Dedifferentiated amniotic fluid mesenchymal stem cell (primary cell): Measurements from ENCODE around the gene TP53TG3F.
"Not testable (repeated sequence)": the region's sequence is repeated elsewhere in the genome, so short reads cannot be mapped to it uniquely, and the experiment has no call there.

Source experiments
- DNase-seq: peaks from one replicate; pipeline ENCODE4 v3.0.0-alpha.2; 2016; ENCODE audit errors: extremely low spot score

Gene TP53TG3F, protein sequence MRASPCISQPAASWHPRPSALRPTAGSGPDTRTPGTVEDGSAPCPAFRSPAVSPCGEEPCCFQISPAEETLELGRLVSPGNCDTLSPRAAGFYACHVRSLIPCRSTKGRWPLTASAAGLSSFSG

DNA sequence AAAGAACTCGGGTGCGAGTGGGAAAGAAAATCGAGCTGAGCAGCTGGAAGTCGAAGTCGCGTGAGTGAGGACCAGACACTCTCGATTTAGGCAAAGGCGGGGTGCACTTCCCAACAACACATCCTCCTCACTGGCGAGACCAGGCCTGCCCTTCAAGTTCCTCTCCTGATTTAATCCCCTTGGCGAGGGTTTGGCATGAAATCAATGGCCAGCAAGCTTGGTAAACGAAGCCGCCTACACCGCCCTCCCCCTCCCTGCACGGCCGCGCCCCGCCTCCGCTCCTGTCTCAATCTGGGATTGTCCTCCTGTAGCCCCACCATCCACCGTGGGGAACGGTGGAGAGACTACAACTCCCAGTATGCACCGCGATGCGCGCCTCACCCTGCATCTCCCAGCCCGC lies at the start of gene TP53TG3F:
Gene TP53TG3F (plus strand): TSS at position 301 of the 400 bp plus-strand sequence. CDS start 68 bp downstream, at position 369.
- DNase-seq = not testable (repeated sequence)

DNA sequence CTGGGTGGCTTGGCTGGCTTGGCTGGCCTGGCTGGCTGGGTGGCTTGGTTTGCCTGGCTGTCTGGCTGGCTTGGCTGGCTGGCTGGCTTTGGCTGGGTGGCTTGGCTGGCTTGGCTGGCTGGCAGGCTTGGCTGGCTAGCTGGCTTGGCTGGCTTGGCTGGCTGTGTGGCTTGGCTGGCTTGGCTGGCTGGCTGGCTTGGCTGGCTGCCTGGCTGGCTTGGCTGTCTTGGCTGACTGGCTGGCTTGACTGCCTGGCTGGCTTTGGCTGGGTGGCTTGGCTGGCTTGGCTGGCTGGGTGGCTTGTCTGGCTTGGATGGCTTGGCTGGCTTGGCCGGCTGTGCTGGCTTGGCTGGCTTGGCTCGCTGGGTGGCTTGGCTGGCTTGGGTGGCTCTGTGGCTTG lies 32.2 kb downstream of the TP53TG3F start:
- not testable (repeated sequence) for DNase-seq

DNA sequence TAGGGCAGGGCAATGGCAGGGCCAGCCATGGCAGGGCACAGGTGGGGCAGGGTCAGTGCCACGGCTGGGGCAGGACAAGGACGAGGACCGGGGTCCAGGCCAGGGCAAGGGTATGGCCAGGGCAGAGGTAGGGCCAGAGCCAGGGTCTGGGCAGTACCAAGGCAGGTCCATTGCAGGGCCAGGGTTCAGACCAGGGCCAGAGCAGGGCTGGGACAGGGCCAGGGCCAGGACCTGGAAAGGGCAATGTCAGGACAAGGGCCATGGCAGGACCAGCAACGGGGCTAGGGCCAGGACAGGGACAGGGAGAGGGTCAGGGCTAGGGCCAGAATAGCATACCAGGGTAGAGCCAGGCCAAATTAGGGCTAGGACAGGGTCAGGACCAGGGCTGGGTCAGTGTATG lies 47.8 kb downstream of the TP53TG3F start:
- not testable (repeated sequence) for DNase-seq

DNA sequence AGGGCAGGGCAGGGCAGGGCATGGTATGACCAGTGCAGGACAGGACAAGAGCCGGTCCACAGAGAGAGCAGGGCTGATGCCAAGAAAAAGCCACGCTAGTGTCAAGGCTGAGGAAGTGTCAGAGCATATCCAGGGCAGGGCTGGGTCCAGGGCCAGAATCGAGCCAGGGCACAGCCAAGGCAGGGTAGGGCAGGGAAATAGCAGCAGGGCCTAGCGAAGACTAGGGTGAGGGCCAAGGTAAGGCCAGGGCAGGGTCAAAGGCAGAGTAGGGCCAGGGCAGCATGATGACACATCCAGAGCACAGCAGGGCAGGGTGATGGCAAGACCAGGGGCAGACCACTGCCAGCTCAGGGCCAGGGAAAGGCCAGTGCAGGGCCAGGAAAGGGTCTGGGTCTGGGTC lies 49.7 kb downstream of the TP53TG3F start:
- DNase-seq = not testable (repeated sequence)

DNA sequence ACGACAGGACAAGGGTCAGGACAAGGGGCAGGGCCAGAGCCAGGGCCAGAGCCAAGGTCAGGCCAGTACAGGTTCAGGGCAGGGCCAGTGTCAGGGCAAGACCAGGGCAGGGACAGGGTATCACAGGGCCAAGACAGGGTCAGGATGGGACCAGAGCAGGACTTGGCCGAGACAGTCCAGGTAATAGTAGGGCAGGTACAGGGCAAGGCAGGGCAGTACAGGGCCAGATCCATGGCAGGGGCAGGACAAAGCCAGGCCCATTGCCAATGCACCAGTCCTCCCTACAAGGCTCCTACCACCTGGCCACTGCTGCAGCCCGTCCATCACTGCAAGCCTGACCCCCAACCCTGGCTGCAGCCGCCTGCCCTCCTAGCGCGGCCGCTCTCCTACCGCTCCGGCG lies 50.5 kb downstream of the TP53TG3F start:
- not testable (repeated sequence) for DNase-seq
